Measurements from ENCODE around the gene SPATA2. TPM values are rescaled to one million over a fixed set of nuclear protein-coding genes. Genes with fewer than 3 reads are reported as not detected.

SPATA2 gene
- total and polyA plus RNA-seq, 2 of the 13 experiments (the other 11 are each of a cell fraction or from before 2014, with no cell fraction given): 3.2 to 8.7 TPM

DNA sequence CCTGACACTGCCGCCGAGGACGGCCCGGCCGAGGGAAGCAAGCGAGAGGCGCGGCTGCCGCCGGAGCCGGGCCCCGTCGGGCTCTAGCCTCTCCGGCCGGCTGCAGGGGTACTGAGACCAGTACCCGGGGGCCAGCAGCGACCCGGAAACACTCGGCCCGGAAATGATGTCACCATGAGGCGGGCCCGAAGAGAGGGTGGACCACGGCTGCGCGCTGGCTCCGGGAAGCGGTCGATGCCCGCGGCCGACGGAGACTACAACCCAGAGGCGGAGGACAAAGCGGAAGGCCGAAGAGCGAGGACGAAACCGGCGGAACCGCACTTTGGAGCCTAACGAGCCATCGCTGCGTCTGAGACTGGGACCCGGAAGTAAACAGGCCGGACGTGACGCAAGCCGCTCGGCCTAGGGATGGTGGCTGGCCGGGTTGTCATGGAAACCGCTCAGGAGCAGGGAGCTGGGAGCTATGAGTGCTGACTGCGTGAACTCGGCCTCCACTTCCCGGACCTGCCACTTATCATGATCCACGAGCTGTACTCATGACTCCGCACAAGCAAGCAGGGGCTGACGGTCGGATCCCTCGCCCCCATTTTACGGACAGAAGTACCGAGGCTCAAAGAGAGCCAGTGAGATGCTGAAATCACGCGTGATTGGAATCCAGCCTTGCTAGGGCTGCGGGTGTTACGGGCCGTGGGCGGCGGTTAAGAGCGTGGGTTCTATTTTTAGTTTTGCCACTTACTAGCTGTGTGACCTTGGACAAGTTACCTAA is at the start of gene SPATA2 (continued):
- TF ChIP-seq SIX4 (CRISPR knock-in tag; IDR thresholded peaks at IDR 0.05): no peak
- TF ChIP-seq, protein P1, sequence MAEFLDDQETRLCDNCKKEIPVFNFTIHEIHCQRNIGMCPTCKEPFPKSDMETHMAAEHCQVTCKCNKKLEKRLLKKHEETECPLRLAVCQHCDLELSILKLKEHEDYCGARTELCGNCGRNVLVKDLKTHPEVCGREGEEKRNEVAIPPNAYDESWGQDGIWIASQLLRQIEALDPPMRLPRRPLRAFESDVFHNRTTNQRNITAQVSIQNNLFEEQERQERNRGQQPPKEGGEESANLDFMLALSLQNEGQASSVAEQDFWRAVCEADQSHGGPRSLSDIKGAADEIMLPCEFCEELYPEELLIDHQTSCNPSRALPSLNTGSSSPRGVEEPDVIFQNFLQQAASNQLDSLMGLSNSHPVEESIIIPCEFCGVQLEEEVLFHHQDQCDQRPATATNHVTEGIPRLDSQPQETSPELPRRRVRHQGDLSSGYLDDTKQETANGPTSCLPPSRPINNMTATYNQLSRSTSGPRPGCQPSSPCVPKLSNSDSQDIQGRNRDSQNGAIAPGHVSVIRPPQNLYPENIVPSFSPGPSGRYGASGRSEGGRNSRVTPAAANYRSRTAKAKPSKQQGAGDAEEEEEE (CRISPR knock-in tag; IDR thresholded peaks at IDR 0.05; ENCODE audit: borderline replicate concordance): peak; percentile 13; the same call in 1 of the 2 replicates
- no peak for TF ChIP-seq ZNF530 (CRISPR knock-in tag; IDR thresholded peaks at IDR 0.05; ENCODE audit: low read depth)
- TF ChIP-seq, protein P2, sequence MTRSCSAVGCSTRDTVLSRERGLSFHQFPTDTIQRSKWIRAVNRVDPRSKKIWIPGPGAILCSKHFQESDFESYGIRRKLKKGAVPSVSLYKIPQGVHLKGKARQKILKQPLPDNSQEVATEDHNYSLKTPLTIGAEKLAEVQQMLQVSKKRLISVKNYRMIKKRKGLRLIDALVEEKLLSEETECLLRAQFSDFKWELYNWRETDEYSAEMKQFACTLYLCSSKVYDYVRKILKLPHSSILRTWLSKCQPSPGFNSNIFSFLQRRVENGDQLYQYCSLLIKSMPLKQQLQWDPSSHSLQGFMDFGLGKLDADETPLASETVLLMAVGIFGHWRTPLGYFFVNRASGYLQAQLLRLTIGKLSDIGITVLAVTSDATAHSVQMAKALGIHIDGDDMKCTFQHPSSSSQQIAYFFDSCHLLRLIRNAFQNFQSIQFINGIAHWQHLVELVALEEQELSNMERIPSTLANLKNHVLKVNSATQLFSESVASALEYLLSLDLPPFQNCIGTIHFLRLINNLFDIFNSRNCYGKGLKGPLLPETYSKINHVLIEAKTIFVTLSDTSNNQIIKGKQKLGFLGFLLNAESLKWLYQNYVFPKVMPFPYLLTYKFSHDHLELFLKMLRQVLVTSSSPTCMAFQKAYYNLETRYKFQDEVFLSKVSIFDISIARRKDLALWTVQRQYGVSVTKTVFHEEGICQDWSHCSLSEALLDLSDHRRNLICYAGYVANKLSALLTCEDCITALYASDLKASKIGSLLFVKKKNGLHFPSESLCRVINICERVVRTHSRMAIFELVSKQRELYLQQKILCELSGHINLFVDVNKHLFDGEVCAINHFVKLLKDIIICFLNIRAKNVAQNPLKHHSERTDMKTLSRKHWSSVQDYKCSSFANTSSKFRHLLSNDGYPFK (CRISPR knock-in tag; IDR thresholded peaks at IDR 0.05; ENCODE audit: borderline replicate concordance): peak; percentile 96
- TF ChIP-seq KAT8 (CRISPR knock-in tag; IDR thresholded peaks at IDR 0.05): peak; percentile 97
- no peak for TF ChIP-seq PCBP1 (IDR thresholded peaks at IDR 0.05; ENCODE audit: borderline replicate concordance, low read depth, low read length)
- peak; percentile 97 for TF ChIP-seq ARID2 (CRISPR knock-in tag; IDR thresholded peaks at IDR 0.05; ENCODE audit: borderline replicate concordance)
- TF ChIP-seq, protein P3, sequence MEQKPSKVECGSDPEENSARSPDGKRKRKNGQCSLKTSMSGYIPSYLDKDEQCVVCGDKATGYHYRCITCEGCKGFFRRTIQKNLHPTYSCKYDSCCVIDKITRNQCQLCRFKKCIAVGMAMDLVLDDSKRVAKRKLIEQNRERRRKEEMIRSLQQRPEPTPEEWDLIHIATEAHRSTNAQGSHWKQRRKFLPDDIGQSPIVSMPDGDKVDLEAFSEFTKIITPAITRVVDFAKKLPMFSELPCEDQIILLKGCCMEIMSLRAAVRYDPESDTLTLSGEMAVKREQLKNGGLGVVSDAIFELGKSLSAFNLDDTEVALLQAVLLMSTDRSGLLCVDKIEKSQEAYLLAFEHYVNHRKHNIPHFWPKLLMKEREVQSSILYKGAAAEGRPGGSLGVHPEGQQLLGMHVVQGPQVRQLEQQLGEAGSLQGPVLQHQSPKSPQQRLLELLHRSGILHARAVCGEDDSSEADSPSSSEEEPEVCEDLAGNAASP (CRISPR knock-in tag; IDR thresholded peaks at IDR 0.05; ENCODE audit: borderline replicate concordance): no peak; the same call in 1 of the 2 replicates
- TF ChIP-seq MBNL3 (CRISPR knock-in tag; conservative IDR thresholded peaks at IDR 0.05): no peak
- peak; percentile 36 for TF ChIP-seq MEIS1 (CRISPR knock-in tag; IDR thresholded peaks at IDR 0.05; ENCODE audit: borderline replicate concordance)
- no peak; the same call in 1 of the 2 replicates for TF ChIP-seq ZNF800 (CRISPR knock-in tag; IDR thresholded peaks at IDR 0.05)
- TF ChIP-seq, protein P4, sequence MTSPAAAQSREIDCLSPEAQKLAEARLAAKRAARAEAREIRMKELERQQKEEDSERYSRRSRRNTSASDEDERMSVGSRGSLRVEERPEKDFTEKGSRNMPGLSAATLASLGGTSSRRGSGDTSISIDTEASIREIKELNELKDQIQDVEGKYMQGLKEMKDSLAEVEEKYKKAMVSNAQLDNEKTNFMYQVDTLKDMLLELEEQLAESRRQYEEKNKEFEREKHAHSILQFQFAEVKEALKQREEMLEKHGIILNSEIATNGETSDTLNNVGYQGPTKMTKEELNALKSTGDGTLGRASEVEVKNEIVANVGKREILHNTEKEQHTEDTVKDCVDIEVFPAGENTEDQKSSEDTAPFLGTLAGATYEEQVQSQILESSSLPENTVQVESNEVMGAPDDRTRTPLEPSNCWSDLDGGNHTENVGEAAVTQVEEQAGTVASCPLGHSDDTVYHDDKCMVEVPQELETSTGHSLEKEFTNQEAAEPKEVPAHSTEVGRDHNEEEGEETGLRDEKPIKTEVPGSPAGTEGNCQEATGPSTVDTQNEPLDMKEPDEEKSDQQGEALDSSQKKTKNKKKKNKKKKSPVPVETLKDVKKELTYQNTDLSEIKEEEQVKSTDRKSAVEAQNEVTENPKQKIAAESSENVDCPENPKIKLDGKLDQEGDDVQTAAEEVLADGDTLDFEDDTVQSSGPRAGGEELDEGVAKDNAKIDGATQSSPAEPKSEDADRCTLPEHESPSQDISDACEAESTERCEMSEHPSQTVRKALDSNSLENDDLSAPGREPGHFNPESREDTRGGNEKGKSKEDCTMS (CRISPR knock-in tag; conservative IDR thresholded peaks at IDR 0.05): 0 out of 2 replicates have a peak, but pooled peaks have one; percentile 58
- TF ChIP-seq ZNF124 (CRISPR knock-in tag; IDR thresholded peaks at IDR 0.05): 0 out of 2 replicates have a peak, but pooled peaks have one; percentile 75
- peak; percentile 87 for TF ChIP-seq GMEB1 (CRISPR knock-in tag; IDR thresholded peaks at IDR 0.05; ENCODE audit: borderline replicate concordance)
- no peak for TF ChIP-seq ZSCAN22 (CRISPR knock-in tag; IDR thresholded peaks at IDR 0.05)

All from HepG2 (cell line).